ENCODE measurements around the gene LRFN3.

- no peak for TF ChIP-seq POLR2A (IDR thresholded peaks at IDR 0.05; ENCODE audit: low read depth, low read length)
- no peak for TF ChIP-seq POLR2AphosphoS5 (IDR thresholded peaks at IDR 0.05; ENCODE audit: low read depth, low read length)
- no peak for TF ChIP-seq TAF1 (IDR thresholded peaks at IDR 0.05; ENCODE audit: borderline replicate concordance, low read depth, low read length)
Measured at GRCh38 chr19:35936738-35937268, 629 bp downstream of the LRFN3 start.
